ENCODE measurements around the gene TANC1.

GRCh38 chr2:159204381-159205144 lies 236.1 kb downstream of the TANC1 start:
- TF ChIP-seq CTCF (optimal IDR thresholded peaks at IDR 0.05 in 1 of 3, IDR thresholded peaks at IDR 0.05 in 1 of 3, conservative IDR thresholded peaks at IDR 0.05 in 1 of 3; ENCODE audit: extremely low read depth in 1 of 3, insufficient read depth in 2 of 3, low read length in 3 of 3): no peak
- no peak for TF ChIP-seq EZH2 (IDR thresholded peaks at IDR 0.05; ENCODE audit: low read length)
